Fibroblast of lung (primary cell): Measurements from ENCODE around the gene PRKCA. TPM values are rescaled to one million over a fixed set of nuclear protein-coding genes. Genes with fewer than 3 reads are reported as not detected.

Source experiments
- DNase-seq, 2 donors: peaks; one replicate each; pipeline versions ENCODE4 v3.0.0 to v3.0.0-alpha.2; 2010; ENCODE audit warnings: low read depth in 2 of 2
- H2AFZ ChIP-seq: 2 replicates; pipeline ENCODE4 v1.5.1; 2012; ENCODE audit warnings: low read length, control low read depth, inconsistent platforms
- H3K27ac ChIP-seq: 2 replicates; pipeline ENCODE4 v1.5.1; 2011; ENCODE audit warnings: low read length, control low read depth; ENCODE audit not compliant: insufficient read depth
- H3K27me3 ChIP-seq: 2 replicates; pipeline ENCODE4 v1.5.1; 2011; ENCODE audit warnings: mild to moderate bottlenecking, low read length; ENCODE audit not compliant: control insufficient read depth, insufficient read depth
- H3K36me3 ChIP-seq: 2 replicates; pipeline ENCODE4 v1.5.1; 2011; ENCODE audit warnings: low read length; ENCODE audit not compliant: control insufficient read depth, insufficient read depth
- H3K4me1 ChIP-seq: 2 replicates; pipeline ENCODE4 v1.5.1; 2011; ENCODE audit warnings: low read length; ENCODE audit not compliant: control insufficient read depth, insufficient read depth; ENCODE audit errors: extremely low read depth
- H3K4me2 ChIP-seq: 2 replicates; pipeline ENCODE4 v1.5.1; 2011; ENCODE audit warnings: low read length, control low read depth; ENCODE audit not compliant: insufficient read depth; ENCODE audit errors: extremely low read depth
- H3K4me3 ChIP-seq, 4 experiments: fragments of 200-600 bp in 1 of 4; sonication (generic) in 1 of 4; replicated peaks in 1 of 4; 2 replicates each; pipeline ENCODE4 v1.5.1; 2011 to 2016; ENCODE audit warnings: low read length in 4 of 4, low read depth in 3 of 4, mild to moderate bottlenecking in 3 of 4, control low read depth in 2 of 4, inconsistent platforms in 1 of 4, mixed read lengths in 1 of 4; ENCODE audit not compliant: insufficient read depth in 1 of 4; ENCODE audit errors: control extremely low read depth in 1 of 4
- H3K79me2 ChIP-seq: 2 replicates; pipeline ENCODE4 v1.5.1; 2012; ENCODE audit warnings: mild to moderate bottlenecking, low read length, inconsistent platforms; ENCODE audit not compliant: control insufficient read depth, insufficient read depth
- H3K9ac ChIP-seq: 2 replicates; pipeline ENCODE4 v1.5.1; 2011; ENCODE audit warnings: mild to moderate bottlenecking, low read length, control low read depth; ENCODE audit not compliant: insufficient read depth
- H3K9me3 ChIP-seq: 2 replicates; pipeline ENCODE4 v1.5.1; 2012; ENCODE audit warnings: low read depth, low read length; ENCODE audit not compliant: control insufficient read depth, insufficient read depth
- H4K20me1 ChIP-seq: 2 replicates; pipeline ENCODE4 v1.5.1; 2011; ENCODE audit warnings: low read length; ENCODE audit not compliant: control insufficient read depth, insufficient read depth; ENCODE audit errors: extremely low read depth
- CTCF ChIP-seq, 2 donors: IDR thresholded peaks in 1 of 2; conservative IDR thresholded peaks in 1 of 2; 1 replicate in 1 of 2; 2 replicates in 1 of 2; pipeline ENCODE4 v1.5.1; 2011 to 2012; ENCODE audit warnings: low read length in 2 of 2, control low read depth in 1 of 2, inconsistent platforms in 1 of 2, low read depth in 1 of 2, mild to moderate bottlenecking in 1 of 2
- EZH2 ChIP-seq: IDR thresholded peaks from 2 replicates; pipeline ENCODE4 v1.5.1; 2012; ENCODE audit warnings: low read length, control low read depth, mild to moderate bottlenecking; ENCODE audit errors: missing control alignments
- polyA plus RNA-seq, 2 donors: library from polyadenylated mRNA; depleted of rRNA in 1 of 2; stranded (reverse) in 1 of 2; unstranded in 1 of 2; fragments of >200 nt; gene quantifications; 2 replicates each; pipeline ENCODE4 v1.2.1, GENCODE V29; 2011 to 2012; ENCODE audit warnings: missing spikeins in 1 of 2
- total RNA-seq: library from RNA; depleted of rRNA; stranded (reverse); fragments of >200 nt; gene quantifications from 2 replicates; pipeline ENCODE4 v1.2.1, GENCODE V29; 2014

PRKCA gene
- total and polyA plus RNA-seq, 2 donors (not counting 1 experiment from before 2014, with no cell fraction given): 34.0 to 74.2 TPM

DNA sequence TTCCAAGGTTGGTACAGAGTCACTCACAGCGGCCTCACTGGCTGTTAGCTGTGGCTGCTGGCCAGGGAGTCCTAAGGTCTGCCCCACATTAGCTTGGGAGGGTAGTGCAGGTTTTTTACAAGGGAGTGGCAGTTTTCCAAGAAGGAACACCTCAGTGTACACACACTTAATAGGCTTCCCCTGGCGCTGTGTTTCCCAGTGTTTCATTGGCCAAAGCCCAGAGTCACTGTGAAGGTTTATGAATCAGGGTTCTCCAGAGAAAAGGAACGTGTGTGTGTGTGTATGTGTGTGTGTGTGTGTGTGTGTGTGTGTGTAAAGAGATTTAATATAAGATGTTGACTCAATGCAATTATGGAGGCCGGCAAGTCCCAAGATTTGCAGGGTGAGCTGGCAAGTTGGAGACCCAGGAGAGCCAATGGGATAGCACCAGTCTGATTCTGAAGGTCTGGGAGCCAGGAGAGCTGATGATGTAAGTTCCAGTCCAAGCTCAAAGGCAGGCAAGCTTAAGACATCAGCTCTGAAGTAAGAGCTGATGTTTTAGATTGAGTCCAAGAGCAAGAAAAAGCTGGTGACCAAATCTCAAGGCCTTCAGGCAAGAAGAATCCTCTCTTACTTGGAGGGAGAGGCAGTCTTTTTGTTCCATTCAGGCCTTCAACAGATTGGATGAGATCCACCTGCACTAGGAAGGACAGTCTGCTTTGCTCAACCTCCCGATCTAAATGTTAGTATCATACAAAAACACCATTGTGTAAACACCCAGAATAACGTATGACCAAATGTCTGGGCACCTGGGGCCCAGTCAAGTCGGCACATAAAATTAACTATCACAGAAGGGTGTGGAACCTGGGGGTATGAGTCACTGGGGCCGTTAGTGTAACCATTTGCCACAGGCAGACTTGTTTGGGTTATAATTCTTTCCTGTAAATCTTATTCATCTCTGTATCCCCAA is 206.8 kb downstream of the PRKCA start:
- Histone ChIP-seq H3K27ac (peak overlapping the region; percentile 79), H3K9me3 (no peaks in the 10 kb centered on the region), H2AFZ (no peak overlapping the region), H4K20me1 (no peaks in the 10 kb centered on the region), H3K36me3 (no peaks in the 10 kb centered on the region), H3K27me3 (no peaks in the 10 kb centered on the region), H3K79me2 (peaks cover 37% of the 10 kb centered on the region), H3K4me2 (peak overlapping the region; percentile 23), H3K4me1 (peaks cover 27% of the 10 kb centered on the region), H3K4me3 (no peak overlapping the region), H3K9ac (no peak overlapping the region)
- peak; percentile 74 to 90 for DNase-seq
- no peak for TF ChIP-seq CTCF (conservative IDR thresholded peaks at IDR 0.05 in 1 of 2, IDR thresholded peaks at IDR 0.05 in 1 of 2; ENCODE audit: low read depth in 1 of 2, low read length in 2 of 2)
- no peak for TF ChIP-seq EZH2

DNA sequence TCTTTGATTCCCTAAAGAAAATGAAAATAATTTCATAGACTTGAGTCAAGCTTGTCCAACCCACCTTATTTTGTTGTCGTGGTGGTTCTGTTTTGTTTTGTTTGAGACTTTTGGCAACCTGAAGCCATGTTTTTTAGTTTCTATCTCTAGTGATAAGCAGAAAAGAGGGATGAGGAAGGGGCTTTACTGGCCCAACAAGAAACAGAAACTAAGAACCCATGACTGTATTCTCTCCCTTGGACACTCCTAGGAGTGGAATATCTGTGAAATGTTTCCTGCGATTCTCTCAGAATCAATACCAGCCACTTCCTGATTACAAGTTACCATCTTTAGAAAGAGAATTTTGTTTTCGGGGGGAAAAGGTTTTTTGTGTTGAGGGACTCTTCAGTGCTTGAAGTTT is 207.5 kb downstream of the PRKCA start:
- DNase-seq: no peak
- Histone ChIP-seq H3K4me2 (peak overlapping the region; percentile 15), H3K9ac (no peak overlapping the region), H3K4me1 (peaks cover 27% of the 10 kb centered on the region), H4K20me1 (no peaks in the 10 kb centered on the region), H2AFZ (no peak overlapping the region), H3K27ac (peak overlapping the region; percentile 79), H3K9me3 (no peaks in the 10 kb centered on the region), H3K4me3 (no peak overlapping the region), H3K27me3 (no peaks in the 10 kb centered on the region), H3K79me2 (peaks cover 36% of the 10 kb centered on the region), H3K36me3 (no peaks in the 10 kb centered on the region)
- no peak for TF ChIP-seq EZH2
- TF ChIP-seq CTCF (conservative IDR thresholded peaks at IDR 0.05 in 1 of 2, IDR thresholded peaks at IDR 0.05 in 1 of 2; ENCODE audit: low read depth in 1 of 2, low read length in 2 of 2): no peak

- no peaks in the 10 kb centered on the region for H3K36me3 ChIP-seq
- H3K9me3 ChIP-seq: no peaks in the 10 kb centered on the region
- no peak overlapping the region for H3K4me2 ChIP-seq
- no peaks in the 10 kb centered on the region for H4K20me1 ChIP-seq
- H2AFZ ChIP-seq: no peak overlapping the region
- H3K27me3 ChIP-seq: no peaks in the 10 kb centered on the region
- no peak overlapping the region for H3K27ac ChIP-seq
- H3K9ac ChIP-seq: no peak overlapping the region
- peaks cover 34% of the 10 kb centered on the region for H3K79me2 ChIP-seq
- H3K4me3 ChIP-seq: no peak overlapping the region
- no peak for DNase-seq
- H3K4me1 ChIP-seq: peaks cover 27% of the 10 kb centered on the region
- TF ChIP-seq CTCF (conservative IDR thresholded peaks at IDR 0.05 in 1 of 2, IDR thresholded peaks at IDR 0.05 in 1 of 2; ENCODE audit: low read depth in 1 of 2, low read length in 2 of 2) (no peak), EZH2 (no peak)
Measured at GRCh38 chr17:66511135-66511534, 208.7 kb downstream of the PRKCA start.
